Liver (tissue), 9 donors: ENCODE results near the gene OR10G7. TPM values are rescaled to one million over a fixed set of nuclear protein-coding genes. Genes with fewer than 3 reads are reported as not detected.

Experiments used
- DNase-seq: peaks from one replicate; pipeline ENCODE4 v3.0.0-alpha.2; 2017; ENCODE audit warnings: low spot score
- H3K27ac ChIP-seq, 2 donors: one replicate each; pipeline ENCODE4 v1.7.0; 2013; ENCODE audit warnings: inconsistent platforms in 2 of 2, low read length in 2 of 2, control low read depth in 1 of 2, low read depth in 1 of 2, mild to moderate bottlenecking in 1 of 2
- H3K27me3 ChIP-seq, 4 donors: one replicate each; pipeline versions ENCODE4 v1.6.1 to v1.7.0; 2013; ENCODE audit warnings: low read length in 3 of 4, inconsistent platforms in 1 of 4, mild to moderate bottlenecking in 1 of 4, moderate library complexity in 1 of 4; ENCODE audit not compliant: control insufficient read depth in 4 of 4, insufficient read depth in 4 of 4
- H3K36me3 ChIP-seq, 4 donors: one replicate each; pipeline versions ENCODE4 v1.6.1 to v1.7.0; 2013; ENCODE audit warnings: low read length in 3 of 4, mild to moderate bottlenecking in 3 of 4, low read depth in 1 of 4, moderate library complexity in 1 of 4; ENCODE audit not compliant: control insufficient read depth in 4 of 4, insufficient read depth in 3 of 4
- H3K4me1 ChIP-seq, 4 donors: one replicate each; pipeline versions ENCODE4 v1.6.1 to v1.7.0; 2013; ENCODE audit warnings: low read length in 3 of 4, mild to moderate bottlenecking in 3 of 4, moderate library complexity in 1 of 4; ENCODE audit not compliant: control insufficient read depth in 4 of 4, insufficient read depth in 4 of 4
- H3K4me3 ChIP-seq, 3 donors: one replicate each; pipeline versions ENCODE4 v1.6.1 to v1.7.0; 2013; ENCODE audit warnings: low read length in 3 of 3, control low read depth in 1 of 3, low read depth in 1 of 3, mild to moderate bottlenecking in 1 of 3
- H3K9ac ChIP-seq, 2 donors: one replicate each; pipeline ENCODE4 v1.7.0; 2013; ENCODE audit warnings: low read length in 2 of 2, mild to moderate bottlenecking in 2 of 2, moderate library complexity in 2 of 2, control low read depth in 1 of 2, low read depth in 1 of 2
- H3K9me3 ChIP-seq, 4 donors: one replicate each; pipeline versions ENCODE4 v1.6.1 to v1.7.0; 2013; ENCODE audit warnings: low read length in 3 of 4; ENCODE audit not compliant: control insufficient read depth in 4 of 4
- EGR1 ChIP-seq, 2 donors: IDR thresholded peaks; 2 replicates each; pipeline ENCODE4 v1.6.1; 2016 to 2018; ENCODE audit warnings: antibody characterized with exemption in 2 of 2, low read depth in 2 of 2
- FOXA1 ChIP-seq: IDR thresholded peaks from 2 replicates; pipeline ENCODE4 v1.6.1; 2016; ENCODE audit warnings: antibody characterized with exemption
- FOXA2 ChIP-seq: IDR thresholded peaks from 2 replicates; pipeline ENCODE4 v1.6.1; 2016; ENCODE audit warnings: antibody characterized with exemption
- GABPA ChIP-seq, 2 donors: IDR thresholded peaks in 1 of 2; conservative IDR thresholded peaks in 1 of 2; 2 replicates each; pipeline ENCODE4 v1.6.1; 2016; ENCODE audit warnings: antibody characterized with exemption in 2 of 2, mild to moderate bottlenecking in 1 of 2, moderate library complexity in 1 of 2
- HNF4A ChIP-seq, 2 donors: conservative IDR thresholded peaks; 2 replicates each; pipeline ENCODE4 v1.6.1; 2016; ENCODE audit warnings: antibody characterized with exemption in 2 of 2, mild to moderate bottlenecking in 2 of 2
- JUND ChIP-seq, 2 donors: IDR thresholded peaks; 2 replicates each; pipeline ENCODE4 v1.6.1; 2016; ENCODE audit warnings: antibody characterized with exemption in 2 of 2
- NR2F2 ChIP-seq: IDR thresholded peaks from 2 replicates; pipeline ENCODE4 v1.6.1; 2016; ENCODE audit warnings: antibody characterized with exemption
- RAD21 ChIP-seq, 2 donors: IDR thresholded peaks; 2 replicates each; pipeline ENCODE4 v1.6.1; 2016; ENCODE audit warnings: antibody characterized with exemption in 2 of 2, mild to moderate bottlenecking in 2 of 2
- RXRA ChIP-seq, 2 donors: IDR thresholded peaks; 2 replicates each; pipeline ENCODE4 v1.6.1; 2017 to 2018; ENCODE audit warnings: antibody characterized with exemption in 2 of 2, mild to moderate bottlenecking in 1 of 2
- TAF1 ChIP-seq: conservative IDR thresholded peaks from 2 replicates; pipeline ENCODE4 v1.6.1; 2016; ENCODE audit warnings: antibody characterized with exemption, mild to moderate bottlenecking
- YY1 ChIP-seq: IDR thresholded peaks from 2 replicates; pipeline ENCODE4 v1.6.1; 2016; ENCODE audit warnings: antibody characterized with exemption, mild to moderate bottlenecking
- WGBS: extraction: QIAGEN DNeasy Blood & Tissue Kit; methylation state at CpG from one replicate; pipeline ENCODE4 v1.1.7; 2013; 5-methylcytosine and 5-hydroxymethylcytosine counted together
- polyA plus RNA-seq, 2 donors: library from polyadenylated mRNA; stranded (reverse) in 1 of 2; unstranded in 1 of 2; fragments of 200-250 nt in 1 of 2; fragments of >200 nt in 1 of 2; fragmentation: Nextera tagmentation in 1 of 2; extraction: Ambion mirVana in 1 of 2; gene quantifications; one replicate each; pipeline versions ENCODE4 v1.2.1 to v1.2.3, GENCODE V29; 2013 to 2015
- total RNA-seq, 2 donors: library from RNA; depleted of rRNA; stranded (reverse); fragments of >200 nt; gene quantifications; one replicate each; pipeline ENCODE4 v1.2.3, GENCODE V29; 2014
- TF ChIP-seq, protein P1 (sequence below): fragments of 150-350 bp; IDR thresholded peaks from 2 replicates; pipeline ENCODE4 v1.5.1; 2017; ENCODE audit warnings: improper control_type of control experiment, low read depth, low read length; ENCODE audit not compliant: missing input control
- TF ChIP-seq, protein P2 (sequence below): IDR thresholded peaks from 2 replicates; pipeline ENCODE4 v1.6.1; 2016; ENCODE audit warnings: antibody characterized with exemption, mild to moderate bottlenecking
- TF ChIP-seq, protein P3 (sequence below): IDR thresholded peaks from 2 replicates; pipeline ENCODE4 v1.6.1; 2016; ENCODE audit warnings: antibody characterized with exemption
- TF ChIP-seq, protein P4 (sequence below): IDR thresholded peaks from 2 replicates; pipeline ENCODE4 v1.6.1; 2016; ENCODE audit warnings: antibody characterized with exemption
- donor health status: healthy.
- donor health status: healthy.
- donor health status: healthy.
- donor health status: healthy.
- donor health status: healthy.

Gene OR10G7
- total and polyA plus RNA-seq, 4 donors: not detected

DNA sequence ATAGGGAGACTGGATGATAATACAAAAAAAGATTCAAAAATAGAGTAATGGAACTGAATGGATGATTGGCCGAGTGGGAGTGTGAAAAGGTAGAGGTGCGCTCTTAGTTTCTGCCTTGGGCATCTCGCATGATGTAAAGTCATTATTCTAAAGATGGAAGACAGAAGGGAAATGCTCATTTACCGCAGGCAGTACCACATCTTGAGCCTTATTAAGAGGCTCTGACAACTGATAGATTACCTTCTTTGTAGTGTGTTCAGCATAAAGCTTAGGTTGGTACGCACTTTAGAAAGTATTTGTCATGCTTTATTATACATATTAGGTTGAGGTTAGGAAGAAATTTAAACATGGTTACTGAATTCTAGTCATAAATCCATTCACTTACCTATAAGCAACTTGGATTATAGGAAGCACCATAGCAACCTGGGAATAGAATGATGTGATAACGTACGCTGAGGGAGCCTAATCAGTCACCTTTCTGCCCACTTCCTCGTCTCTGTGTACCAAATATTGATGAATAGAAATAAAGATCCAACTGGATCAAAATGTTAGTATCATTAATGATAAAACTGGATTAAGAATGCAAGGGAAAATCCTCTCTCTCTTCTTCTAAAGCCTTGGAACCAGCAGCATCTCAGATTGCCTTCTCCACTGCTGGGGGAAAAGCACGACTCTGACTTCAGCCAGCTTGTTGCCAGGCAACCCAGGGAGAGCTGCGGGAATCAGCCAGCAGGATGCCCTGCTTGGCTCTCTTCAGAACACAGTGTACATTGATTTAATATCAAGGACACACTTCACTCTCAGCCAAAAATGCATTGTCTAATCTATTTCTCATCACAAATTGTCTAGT, 45.1 kb upstream of the OR10G7 start:
- peaks cover 0 to 5% (median 1%) of the 10 kb centered on the region in 4 donors for H3K27me3 ChIP-seq
- H3K27ac ChIP-seq: no peak overlapping the region
- no peak for DNase-seq
- no peak for TF ChIP-seq NR2F2
- no peak for TF ChIP-seq EGR1 (IDR thresholded peaks at IDR 0.05; ENCODE audit: low read depth in 2 of 2)
- TF ChIP-seq FOXA1: no peak
- TF ChIP-seq GABPA (IDR thresholded peaks at IDR 0.05 in 1 of 2, conservative IDR thresholded peaks at IDR 0.05 in 1 of 2): no peak
- no peak for TF ChIP-seq YY1
- TF ChIP-seq, protein P1, sequence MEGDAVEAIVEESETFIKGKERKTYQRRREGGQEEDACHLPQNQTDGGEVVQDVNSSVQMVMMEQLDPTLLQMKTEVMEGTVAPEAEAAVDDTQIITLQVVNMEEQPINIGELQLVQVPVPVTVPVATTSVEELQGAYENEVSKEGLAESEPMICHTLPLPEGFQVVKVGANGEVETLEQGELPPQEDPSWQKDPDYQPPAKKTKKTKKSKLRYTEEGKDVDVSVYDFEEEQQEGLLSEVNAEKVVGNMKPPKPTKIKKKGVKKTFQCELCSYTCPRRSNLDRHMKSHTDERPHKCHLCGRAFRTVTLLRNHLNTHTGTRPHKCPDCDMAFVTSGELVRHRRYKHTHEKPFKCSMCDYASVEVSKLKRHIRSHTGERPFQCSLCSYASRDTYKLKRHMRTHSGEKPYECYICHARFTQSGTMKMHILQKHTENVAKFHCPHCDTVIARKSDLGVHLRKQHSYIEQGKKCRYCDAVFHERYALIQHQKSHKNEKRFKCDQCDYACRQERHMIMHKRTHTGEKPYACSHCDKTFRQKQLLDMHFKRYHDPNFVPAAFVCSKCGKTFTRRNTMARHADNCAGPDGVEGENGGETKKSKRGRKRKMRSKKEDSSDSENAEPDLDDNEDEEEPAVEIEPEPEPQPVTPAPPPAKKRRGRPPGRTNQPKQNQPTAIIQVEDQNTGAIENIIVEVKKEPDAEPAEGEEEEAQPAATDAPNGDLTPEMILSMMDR: no peak
- TF ChIP-seq RXRA (IDR thresholded peaks at IDR 0.05): no peak
- TF ChIP-seq, protein P2, sequence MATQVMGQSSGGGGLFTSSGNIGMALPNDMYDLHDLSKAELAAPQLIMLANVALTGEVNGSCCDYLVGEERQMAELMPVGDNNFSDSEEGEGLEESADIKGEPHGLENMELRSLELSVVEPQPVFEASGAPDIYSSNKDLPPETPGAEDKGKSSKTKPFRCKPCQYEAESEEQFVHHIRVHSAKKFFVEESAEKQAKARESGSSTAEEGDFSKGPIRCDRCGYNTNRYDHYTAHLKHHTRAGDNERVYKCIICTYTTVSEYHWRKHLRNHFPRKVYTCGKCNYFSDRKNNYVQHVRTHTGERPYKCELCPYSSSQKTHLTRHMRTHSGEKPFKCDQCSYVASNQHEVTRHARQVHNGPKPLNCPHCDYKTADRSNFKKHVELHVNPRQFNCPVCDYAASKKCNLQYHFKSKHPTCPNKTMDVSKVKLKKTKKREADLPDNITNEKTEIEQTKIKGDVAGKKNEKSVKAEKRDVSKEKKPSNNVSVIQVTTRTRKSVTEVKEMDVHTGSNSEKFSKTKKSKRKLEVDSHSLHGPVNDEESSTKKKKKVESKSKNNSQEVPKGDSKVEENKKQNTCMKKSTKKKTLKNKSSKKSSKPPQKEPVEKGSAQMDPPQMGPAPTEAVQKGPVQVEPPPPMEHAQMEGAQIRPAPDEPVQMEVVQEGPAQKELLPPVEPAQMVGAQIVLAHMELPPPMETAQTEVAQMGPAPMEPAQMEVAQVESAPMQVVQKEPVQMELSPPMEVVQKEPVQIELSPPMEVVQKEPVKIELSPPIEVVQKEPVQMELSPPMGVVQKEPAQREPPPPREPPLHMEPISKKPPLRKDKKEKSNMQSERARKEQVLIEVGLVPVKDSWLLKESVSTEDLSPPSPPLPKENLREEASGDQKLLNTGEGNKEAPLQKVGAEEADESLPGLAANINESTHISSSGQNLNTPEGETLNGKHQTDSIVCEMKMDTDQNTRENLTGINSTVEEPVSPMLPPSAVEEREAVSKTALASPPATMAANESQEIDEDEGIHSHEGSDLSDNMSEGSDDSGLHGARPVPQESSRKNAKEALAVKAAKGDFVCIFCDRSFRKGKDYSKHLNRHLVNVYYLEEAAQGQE: no peak
- no peak for TF ChIP-seq TAF1
- H3K9me3 ChIP-seq: no peaks in the 10 kb centered on the region
- WGBS: 54% methylated on average over 10 of the region's 10 CpGs
- H3K36me3 ChIP-seq: no peaks in the 10 kb centered on the region
- H3K4me3 ChIP-seq: no peak overlapping the region
- no peak overlapping the region for H3K9ac ChIP-seq
- no peaks in the 10 kb centered on the region for H3K4me1 ChIP-seq

DNA sequence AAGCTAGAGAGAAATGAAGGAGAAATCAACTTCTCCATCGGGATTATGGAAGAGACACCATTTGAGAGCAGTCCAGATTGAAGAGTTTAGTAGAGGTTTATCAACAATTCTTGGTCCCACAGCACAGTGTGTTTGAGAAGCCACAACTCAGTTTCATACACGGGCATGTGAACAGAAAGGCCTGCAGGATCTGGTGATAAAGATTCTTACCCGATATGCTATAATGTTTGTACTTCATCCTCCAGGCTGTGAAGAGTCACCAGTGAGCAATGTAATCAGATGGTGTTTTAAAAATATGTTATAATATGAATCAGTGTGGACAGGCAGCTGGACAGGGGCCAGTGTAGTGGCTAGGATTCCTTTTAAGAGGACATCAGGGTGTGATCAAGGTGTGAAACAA, 44.5 kb upstream of the OR10G7 start:
- no peak overlapping the region for H3K27ac ChIP-seq
- TF ChIP-seq HNF4A (conservative IDR thresholded peaks at IDR 0.05) (no peak), FOXA2 (no peak), JUND (IDR thresholded peaks at IDR 0.05) (no peak), RXRA (IDR thresholded peaks at IDR 0.05) (no peak), RAD21 (IDR thresholded peaks at IDR 0.05) (no peak), GABPA (IDR thresholded peaks at IDR 0.05 in 1 of 2, conservative IDR thresholded peaks at IDR 0.05 in 1 of 2) (no peak), TAF1 (no peak), YY1 (no peak)
- TF ChIP-seq, protein P1: no peak
- TF ChIP-seq, protein P3, sequence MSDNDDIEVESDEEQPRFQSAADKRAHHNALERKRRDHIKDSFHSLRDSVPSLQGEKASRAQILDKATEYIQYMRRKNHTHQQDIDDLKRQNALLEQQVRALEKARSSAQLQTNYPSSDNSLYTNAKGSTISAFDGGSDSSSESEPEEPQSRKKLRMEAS: no peak
- TF ChIP-seq, protein P2: no peak
- TF ChIP-seq, protein P4, sequence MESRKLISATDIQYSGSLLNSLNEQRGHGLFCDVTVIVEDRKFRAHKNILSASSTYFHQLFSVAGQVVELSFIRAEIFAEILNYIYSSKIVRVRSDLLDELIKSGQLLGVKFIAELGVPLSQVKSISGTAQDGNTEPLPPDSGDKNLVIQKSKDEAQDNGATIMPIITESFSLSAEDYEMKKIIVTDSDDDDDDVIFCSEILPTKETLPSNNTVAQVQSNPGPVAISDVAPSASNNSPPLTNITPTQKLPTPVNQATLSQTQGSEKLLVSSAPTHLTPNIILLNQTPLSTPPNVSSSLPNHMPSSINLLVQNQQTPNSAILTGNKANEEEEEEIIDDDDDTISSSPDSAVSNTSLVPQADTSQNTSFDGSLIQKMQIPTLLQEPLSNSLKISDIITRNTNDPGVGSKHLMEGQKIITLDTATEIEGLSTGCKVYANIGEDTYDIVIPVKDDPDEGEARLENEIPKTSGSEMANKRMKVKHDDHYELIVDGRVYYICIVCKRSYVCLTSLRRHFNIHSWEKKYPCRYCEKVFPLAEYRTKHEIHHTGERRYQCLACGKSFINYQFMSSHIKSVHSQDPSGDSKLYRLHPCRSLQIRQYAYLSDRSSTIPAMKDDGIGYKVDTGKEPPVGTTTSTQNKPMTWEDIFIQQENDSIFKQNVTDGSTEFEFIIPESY: no peak
- no peaks in the 10 kb centered on the region for H3K4me1 ChIP-seq
- no peak overlapping the region for H3K9ac ChIP-seq
- H3K9me3 ChIP-seq: no peaks in the 10 kb centered on the region
- H3K27me3 ChIP-seq: peaks cover 0 to 5% (median 2%) of the 10 kb centered on the region in 4 donors
- DNase-seq: no peak
- no peaks in the 10 kb centered on the region for H3K36me3 ChIP-seq
- H3K4me3 ChIP-seq: no peak overlapping the region
- 74% methylated on average over 3 of the region's 3 CpGs for WGBS
